Measurements from ENCODE around the gene PYROXD2. TPM values are rescaled to one million over a fixed set of nuclear protein-coding genes. Genes with fewer than 3 reads are reported as not detected.

The PYROXD2 gene
- total RNA-seq, 1 donor from 2014 or later: 2.9 TPM

Other genes with a start within 250 kb of the PYROXD2 start
- gene LOXL4, start 147.0 kb downstream of the PYROXD2 start, total RNA-seq: not detected in 2 replicates
- 56.1 and 63.1 TPM in 2 replicates for gene HPS1, start 31.8 kb upstream of the PYROXD2 start, total RNA-seq

Measured in activated T-helper 1 cell treated with anti-CD3 and anti-CD28 coated beads, Interleukin-12 subunit alpha, Interleukin-12 subunit beta, Interleukin-2, Interleukin-4 antibody, amounts not matched to agents 30 ng/mL and 10 ng/mL and 1 ng/mL, durations not matched to agents 14 hours and 24 hours and 36 hours (primary cell).